AG04449 (cell line): Measurements from ENCODE around the gene SIRT2.
"Not testable (repeated sequence)": the region's sequence is repeated elsewhere in the genome, so short reads cannot be mapped to it uniquely, and the experiment has no call there.

Source experiments
- CTCF ChIA-PET: fragments of 350-600 bp; formaldehyde crosslinking; extraction: SDS; loops from one replicate; lab custom pipeline; 2021; ENCODE audit warnings: antibody characterized with exemption; lab: Yijun Ruan, JAX
- POLR2A ChIA-PET: fragments of 400-600, 350-600 bp; formaldehyde crosslinking; extraction: SDS; loops from one replicate; lab custom pipeline; 2020; ENCODE audit warnings: antibody characterized with exemption, inconsistent platforms; lab: Yijun Ruan, JAX
- DNase-seq: peaks from one replicate; pipeline ENCODE4 v3.0.0-alpha.2; 2010; ENCODE audit warnings: low read depth, low spot score
- H3K4me3 ChIP-seq: 2 replicates; pipeline ENCODE4 v1.5.1; 2011; ENCODE audit warnings: low read depth, mild to moderate bottlenecking, control low read depth, low read length
- CTCF ChIP-seq: IDR thresholded peaks from one replicate; pipeline ENCODE4 v1.5.1; 2011; ENCODE audit warnings: mild to moderate bottlenecking, moderate library complexity, low read length, control low read depth, inconsistent platforms; ENCODE audit not compliant: insufficient read depth; ENCODE audit errors: missing control alignments

Gene SIRT2

GRCh38 chr19:38834104-38834490 is 65.3 kb downstream of the SIRT2 start:
- TF ChIP-seq CTCF = no peak
- ChIA-PET CTCF (no interaction called here), POLR2A (interaction anchor here (1.4 kb wide), 1 partner anchor 186 kb away, joined by 3 read pairs; the partner anchor contains the start of gene ACTN4)
- H3K4me3 ChIP-seq = no peak overlapping the region
- no peak for DNase-seq

- H3K4me3 ChIP-seq = no peak overlapping the region
- CTCF ChIA-PET = no interaction called here
- no peak for TF ChIP-seq CTCF
- POLR2A ChIA-PET = no interaction called here
- no peak for DNase-seq
Measured at GRCh38 chr19:38833092-38833425, 66.4 kb downstream of the SIRT2 start.

DNA sequence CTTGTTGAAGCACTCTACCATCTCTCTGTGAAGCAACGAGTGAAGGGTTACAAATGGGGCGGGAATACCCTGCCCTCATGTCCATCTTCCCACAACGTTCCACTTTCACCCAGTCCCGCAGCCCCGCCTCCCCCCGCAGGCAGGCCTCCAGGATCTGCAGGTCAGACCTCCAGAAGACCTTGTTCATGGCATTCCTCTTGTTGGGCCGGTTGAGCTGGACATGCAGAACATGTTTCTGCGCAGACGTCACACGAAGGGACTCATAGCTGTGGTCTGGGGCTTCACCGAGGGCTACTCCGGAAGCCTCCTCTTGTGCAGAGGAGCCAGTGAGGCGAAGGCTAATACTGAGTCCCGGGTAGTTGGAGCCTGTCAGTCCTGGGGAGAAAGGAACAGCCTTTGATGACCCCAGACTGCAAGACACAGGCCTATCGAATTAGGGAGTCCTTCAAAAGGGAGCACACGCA is 68.2 kb downstream of the SIRT2 start:
- DNase-seq = peak; percentile 77
- CTCF ChIA-PET = interaction anchor here (0.7 to 1.8 kb wide), 4 partner anchors 18 to 99 kb away, joined by 3 to 6 read pairs (median 4); partner anchors contain the start of genes MRPS12 and SARS2
- H3K4me3 ChIP-seq = peak overlapping the region; percentile 81
- POLR2A ChIA-PET = interaction anchor here (0.9 to 1.2 kb wide), 5 partner anchors 10 to 97 kb away, joined by 3 to 5 read pairs (median 4); no protein-coding TSS in a partner anchor
- no peak for TF ChIP-seq CTCF

DNA sequence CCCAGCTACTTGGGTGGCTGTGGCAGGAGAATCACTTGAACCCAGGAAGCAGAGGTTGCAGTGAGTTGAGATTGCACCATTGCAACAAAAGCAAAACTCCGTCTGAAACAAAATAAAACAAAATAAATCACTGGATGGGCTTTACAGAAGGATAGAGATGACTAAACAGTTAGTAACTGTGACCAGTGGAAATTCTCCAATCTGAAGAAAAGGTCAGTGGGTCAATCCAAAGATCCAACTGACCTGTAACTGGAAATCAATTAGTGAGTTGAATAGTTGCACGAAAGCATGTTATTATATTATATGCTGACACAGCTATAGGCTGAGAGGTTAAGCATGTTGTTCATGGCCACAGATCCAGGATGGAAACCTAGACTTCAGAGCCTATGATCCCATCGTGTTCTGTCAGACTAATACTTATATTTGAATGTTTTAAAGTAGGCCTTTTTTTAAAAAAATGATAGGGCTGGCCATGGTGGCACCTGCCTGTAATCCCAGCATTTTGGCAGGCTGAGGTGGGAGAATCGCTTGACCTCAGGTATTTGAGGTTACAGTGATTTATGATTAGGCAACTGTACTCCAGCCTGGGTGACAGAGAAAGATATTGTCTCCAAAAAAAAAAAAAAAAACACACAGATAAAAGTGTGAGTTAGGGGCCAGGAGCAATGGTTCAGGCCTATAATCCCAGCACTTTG is 69.2 kb downstream of the SIRT2 start:
- TF ChIP-seq CTCF = no peak
- ChIA-PET POLR2A (interaction anchor here (0.7 to 1.2 kb wide), 5 partner anchors 19 to 152 kb away, joined by 3 to 4 read pairs (median 3); no protein-coding TSS in a partner anchor), CTCF (interaction anchor here (1.8 kb wide), 1 partner anchor 61 kb away, joined by 6 read pairs; no protein-coding TSS in a partner anchor)
- DNase-seq = no peak
- no peak overlapping the region for H3K4me3 ChIP-seq

- CTCF ChIA-PET, H3K4me3 ChIP-seq, DNase-seq: not testable (repeated sequence)
- POLR2A ChIA-PET = interaction anchor here (1.1 to 1.2 kb wide), 2 partner anchors 20 to 22 kb away, joined by 3 to 4 read pairs; no protein-coding TSS in a partner anchor
Measured at GRCh38 chr19:38829203-38829602, 70.2 kb downstream of the SIRT2 start.
